ENCODE data around the gene DLL4.

Gene DLL4

DNA sequence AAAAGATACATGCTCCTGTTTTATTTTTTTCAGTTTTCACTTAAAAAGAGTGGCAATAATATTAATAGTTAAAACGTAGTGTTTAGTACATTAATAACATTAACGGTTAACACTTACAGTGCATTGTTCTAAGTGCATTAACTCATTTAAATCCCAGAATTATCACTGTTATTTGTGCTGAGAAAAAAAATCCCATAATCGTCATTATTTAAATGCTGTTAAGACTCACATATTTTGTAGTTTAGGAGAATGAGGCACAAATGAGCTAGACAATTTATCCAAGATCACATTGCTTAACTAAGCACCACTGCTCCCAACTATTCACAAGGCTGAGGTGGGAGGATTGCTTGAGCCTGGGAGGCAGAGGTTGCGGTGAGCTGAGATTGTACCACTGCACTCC is 59.0 kb downstream of the DLL4 start:
- peaks cover 91% of the 10 kb centered on the region for H3K36me3 Mint-ChIP-seq (ENCODE audit: low read depth)

More for the DNA sequence above, 59.0 kb downstream of the DLL4 start:
- Mint-ChIP-seq H3K27ac (no peak overlapping the region), H3K4me3 (no peak overlapping the region), H3K4me1 (ENCODE audit: low read depth) (peaks cover 19% of the 10 kb centered on the region), H3K9me3 (no peaks in the 10 kb centered on the region), H3K27me3 (no peaks in the 10 kb centered on the region)
- DNase-seq: no peak

All from activated T-cell treated with anti-CD3 and anti-CD28 coated beads, Interleukin-2, amount 50 U/mL, for 24 hours (primary cell).